Pons (tissue), 1 donor: ENCODE results near the gene PTGER3.

Experiments used
- DNase-seq: peaks from one replicate; pipeline ENCODE4 v3.0.0-alpha.2; 2016; ENCODE audit warnings: low spot score

The PTGER3 gene

DNA sequence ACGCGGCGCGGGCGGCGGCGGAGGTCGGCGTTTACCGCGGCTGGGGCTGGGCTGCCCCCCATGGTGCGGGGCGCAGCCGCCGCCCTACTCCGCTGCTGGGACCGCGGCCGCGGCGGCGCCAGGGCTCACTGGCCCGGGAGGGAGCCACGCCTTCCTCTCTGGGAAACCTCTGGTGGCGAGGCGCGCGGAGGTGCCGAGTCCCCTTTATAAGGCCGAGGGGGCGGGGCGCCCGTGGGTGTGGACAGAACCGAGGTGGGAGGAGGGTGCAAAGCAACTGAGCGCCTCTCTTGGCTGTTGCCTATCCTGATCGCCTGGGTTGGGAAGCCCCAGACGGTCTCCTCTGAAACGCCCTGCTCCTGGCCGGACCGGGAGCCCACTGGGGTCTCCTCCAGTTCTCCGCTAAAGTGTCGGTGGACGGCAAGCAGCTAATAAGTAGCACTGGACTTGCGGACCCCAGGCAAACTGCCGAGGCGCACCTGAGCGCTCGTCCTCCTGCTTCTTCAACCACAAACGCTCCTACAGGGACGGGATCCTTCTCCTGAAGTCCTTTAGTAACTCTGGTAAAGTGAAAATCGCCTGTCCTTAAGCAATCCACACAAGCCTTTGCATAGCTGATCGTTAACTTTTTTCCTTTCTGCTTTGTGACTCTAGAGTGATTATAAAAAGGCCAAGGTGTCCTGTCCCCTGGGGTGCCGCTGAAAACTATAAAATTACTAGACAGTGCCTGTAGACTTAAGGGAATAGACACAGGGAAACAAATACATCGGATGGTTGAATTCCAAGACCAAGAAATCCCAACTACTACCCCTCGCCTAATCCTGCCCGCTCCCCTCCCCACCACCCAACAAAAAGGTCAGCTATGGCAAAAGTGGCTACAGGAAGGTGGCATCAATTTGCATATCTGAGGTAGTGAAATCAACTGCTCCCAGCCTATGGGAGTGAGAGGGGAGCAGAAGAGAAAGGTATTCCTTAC, at the start of gene PTGER3:
Gene PTGER3 (minus strand): TSS at position 182 of the 973 bp plus-strand sequence. CDS start 239 bp downstream, outside the sequence.
- DNase-seq = no peak

DNA sequence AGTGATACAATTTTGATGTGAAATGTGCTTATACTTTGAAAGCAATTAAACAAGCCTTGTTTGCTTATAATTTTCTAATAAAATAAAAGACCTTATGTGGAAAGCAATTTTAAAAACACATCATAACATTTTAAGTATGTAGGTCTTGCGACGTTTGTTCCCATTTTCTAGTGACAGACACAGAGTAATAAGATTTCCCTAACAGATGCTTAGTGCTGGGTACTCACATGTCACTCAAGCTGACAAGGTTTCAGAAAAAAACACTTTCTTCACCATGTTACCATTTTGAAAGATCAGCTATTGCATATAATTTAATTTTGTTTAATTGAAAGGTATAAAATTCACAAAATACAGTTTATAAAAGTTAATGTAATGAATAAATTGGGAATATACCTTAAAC, 47.3 kb upstream of the PTGER3 start:
- DNase-seq = no peak

DNA sequence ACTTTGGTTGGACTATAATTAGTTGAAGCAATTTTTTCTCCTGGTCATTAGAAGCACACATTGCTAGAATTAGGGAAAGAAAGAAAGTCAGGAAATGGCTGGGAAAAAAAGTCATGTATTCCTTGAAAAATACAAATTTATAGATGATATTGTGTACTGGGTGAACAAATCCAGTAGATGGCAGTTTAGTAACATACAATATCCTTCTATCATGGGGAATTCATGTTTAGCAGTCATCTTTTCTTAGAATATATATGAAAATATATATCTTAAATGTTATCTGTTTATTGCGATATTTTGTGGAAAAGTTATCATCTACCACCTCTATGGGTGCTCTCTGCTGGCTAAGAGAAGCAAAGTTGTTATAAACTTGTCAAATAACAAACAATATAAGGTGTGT, 46.3 kb upstream of the PTGER3 start:
- DNase-seq = peak; percentile 27

DNA sequence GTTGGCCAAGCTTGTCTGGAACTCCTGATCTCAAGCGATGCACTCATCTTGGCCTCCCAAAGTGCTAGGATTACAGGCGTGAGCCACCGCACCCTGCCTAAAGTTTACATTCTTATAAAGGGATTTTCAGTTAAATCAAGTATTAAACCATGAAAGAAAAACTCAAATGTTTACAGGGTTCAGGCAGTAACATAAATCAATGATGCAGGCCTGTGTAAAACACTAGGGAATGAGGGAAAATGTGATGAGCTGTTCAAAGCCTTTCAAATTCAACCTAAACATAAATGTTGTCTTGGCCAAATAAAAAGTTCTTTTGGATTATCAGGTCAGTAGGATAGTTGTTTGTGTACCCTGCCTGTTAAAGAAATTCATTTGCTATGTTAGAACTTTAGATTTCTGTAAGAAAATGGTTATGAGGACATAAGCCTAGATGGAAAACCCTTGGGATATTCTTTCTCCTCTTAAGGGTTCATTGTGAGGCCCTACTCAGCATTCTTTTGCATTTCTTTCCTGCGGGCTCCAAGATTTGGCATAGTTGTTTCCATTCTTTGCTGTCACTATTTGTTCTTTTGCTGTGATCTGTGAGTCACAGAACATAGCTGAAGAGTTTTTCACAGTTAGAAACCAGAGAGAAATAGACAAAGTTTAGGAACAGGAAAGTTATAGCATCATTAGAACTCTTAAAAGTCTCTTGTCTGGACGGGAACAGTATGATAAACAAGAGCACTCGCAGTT, 42.1 kb upstream of the PTGER3 start:
- DNase-seq = no peak

DNA sequence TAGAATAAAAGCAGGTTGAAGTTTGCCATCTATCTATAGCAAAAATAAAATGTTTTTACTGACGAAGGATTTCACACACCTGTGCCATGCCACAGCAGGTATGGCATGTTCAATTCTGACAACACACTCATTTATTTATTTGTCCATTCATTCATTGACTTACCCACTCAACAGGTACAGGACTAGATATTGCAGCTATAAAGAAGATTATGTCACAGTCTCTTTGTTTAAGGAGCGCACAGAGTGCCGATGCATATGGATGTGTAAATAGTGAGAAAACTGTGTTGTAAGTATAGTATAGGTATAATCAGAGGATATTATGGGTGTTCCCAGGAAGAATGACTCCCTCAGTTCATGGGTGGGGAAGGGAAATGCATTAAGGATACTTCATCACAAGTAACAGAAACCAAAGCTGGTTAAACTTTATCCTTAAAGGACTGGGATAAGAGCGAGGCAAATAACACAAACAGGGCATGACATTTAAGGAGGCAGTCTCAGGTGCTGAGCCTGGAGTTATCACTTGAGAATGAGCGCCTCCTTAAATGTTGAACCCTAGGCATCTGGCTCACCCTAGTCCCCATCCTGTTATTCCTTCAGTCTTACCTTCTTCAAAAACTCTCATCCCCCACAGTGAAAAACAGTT, 41.1 kb upstream of the PTGER3 start:
- no peak for DNase-seq

DNA sequence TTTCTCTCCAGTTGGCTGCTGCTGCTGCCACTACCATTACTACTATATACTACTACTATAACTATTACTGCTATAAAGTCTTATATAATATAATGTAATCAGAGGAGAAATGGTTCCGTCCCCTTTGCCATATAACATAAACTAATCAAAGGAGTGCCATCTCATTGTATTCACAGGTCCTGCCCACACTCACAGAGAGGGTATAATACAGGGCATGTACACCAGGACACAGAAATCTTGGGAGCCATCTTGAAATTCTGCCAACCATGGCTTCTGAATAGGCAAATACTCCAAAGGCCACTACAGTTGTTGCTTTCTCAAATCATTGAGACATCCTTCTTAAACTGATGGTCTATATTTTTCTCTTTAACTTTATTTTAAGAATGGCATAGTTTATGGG, 40.1 kb upstream of the PTGER3 start:
- no peak for DNase-seq

DNA sequence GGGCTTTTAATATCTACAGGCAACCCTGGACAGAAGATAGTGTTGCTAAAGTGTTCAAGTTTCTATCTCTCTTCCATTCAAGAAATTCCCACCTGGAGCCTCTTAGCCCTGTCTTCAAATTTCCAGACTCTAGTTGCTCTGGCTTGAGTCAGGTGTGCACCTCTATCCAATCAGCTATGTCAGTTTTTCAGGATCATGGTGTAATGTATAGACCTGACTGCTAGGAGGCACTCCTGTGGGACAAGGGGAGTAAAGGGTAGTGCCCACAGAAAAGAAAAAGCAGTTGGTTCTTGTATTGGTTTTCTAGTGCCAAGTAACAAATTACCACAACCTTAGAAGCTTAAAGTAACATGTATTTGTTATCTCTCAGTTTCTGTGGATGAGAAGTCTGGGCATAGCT, 39.4 kb upstream of the PTGER3 start:
- no peak for DNase-seq

DNA sequence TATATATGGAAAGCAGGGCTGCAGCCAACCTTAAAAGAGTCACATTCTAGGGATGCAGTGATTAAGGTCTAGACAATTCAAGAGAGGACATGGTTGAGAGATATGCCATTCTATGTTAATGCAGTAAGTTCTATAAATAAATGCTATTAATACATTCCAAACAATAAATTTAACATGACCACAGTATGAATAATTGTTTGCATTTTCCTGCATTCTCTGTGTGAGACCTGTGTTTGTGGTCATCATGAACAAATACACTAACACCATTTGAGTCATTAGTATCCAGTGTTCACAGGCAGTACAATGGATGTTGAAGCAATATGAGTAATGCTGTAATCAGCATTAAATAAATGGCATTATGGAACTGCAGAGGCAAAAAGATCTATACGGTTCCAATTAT, 38.7 kb upstream of the PTGER3 start:
- no peak for DNase-seq

DNA sequence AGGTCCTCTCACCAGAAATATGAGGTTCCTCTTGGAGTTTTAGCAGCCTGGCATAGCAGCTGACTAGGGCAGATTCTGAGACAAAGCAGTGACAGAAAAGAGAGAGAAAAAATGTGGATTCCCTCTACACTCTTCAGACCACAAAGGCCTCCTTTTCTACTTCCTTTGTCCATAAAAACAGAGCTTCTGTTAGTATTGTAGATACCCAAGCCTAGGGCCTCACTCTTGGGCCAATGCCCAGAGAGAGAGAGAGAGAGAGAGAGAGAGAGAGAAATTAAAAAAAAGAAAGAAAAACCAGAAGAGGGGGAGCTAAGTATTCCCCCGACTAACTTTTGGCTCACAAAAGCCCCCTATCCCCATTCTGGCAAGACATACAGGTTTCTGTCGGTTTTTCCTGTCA, 35.7 kb upstream of the PTGER3 start:
- peak; percentile 96 for DNase-seq

DNA sequence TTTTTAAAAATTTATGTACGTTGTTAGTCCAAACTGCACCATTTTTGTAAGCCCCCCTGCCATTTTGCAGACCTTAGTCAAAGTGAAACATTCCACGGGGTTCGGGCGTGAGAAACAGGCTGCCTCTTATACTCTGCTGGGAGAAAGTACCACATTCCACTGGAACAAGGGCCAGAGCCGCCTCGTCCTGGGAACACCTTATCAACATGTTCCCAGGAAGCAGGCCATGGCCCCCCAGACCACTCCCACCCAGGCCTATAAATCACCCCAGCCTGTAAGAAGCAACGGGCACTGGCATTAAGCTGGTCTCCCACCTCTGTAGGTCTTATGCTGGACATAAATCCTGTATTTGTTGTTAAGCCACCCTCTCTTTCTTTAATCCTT, 34.1 kb upstream of the PTGER3 start:
- DNase-seq = peak; percentile 13

DNA sequence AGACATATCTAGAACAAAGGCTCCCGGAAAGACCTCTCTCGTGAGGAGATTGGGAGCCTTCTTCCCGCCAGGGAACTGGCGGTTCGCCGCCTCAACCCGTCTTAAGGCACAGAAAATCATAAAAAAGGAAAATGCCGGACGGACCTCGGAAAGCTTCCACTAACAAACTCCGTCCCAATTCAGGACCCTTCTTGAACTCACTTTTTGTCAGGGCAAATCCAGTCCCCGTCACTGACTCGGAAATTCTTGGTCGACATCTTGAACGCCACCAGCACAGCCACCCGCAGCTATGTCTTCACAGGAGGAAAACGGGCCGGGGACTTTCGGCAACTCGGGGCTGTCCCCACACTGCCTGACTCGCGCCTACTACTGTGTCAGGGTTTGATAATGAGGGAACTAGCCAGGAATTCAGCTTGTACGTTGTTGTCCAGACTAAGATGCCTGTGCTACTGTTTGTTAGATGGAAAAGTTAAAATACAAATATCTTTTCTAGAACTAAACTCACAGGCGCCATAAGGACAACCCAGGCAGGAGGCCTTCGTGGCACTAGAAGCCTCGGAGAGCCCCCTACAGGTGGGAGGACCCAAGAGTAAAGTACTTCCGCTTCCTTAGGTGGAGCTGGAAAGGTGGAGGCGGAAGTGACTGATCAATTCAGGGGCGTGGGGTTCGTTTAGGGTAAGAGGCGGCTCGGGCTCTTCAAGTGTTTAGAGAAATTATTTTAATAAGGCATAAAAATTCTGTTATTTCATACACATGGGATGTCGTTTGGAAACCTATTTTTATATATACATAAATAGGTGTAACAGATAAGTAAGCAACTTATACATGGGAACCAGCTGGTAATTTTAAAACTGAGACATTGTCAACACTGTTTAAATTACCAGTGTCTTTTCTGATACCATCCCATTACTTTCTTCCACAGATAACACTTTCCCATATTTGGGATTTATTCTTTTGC, 33.4 kb upstream of the PTGER3 start, which contains the start of gene ZRANB2:
Gene ZRANB2 (minus strand): TSS at position 297 of the 958 bp plus-strand sequence. CDS start 40 bp downstream, at position 257.
- peak; percentile 96 for DNase-seq

DNA sequence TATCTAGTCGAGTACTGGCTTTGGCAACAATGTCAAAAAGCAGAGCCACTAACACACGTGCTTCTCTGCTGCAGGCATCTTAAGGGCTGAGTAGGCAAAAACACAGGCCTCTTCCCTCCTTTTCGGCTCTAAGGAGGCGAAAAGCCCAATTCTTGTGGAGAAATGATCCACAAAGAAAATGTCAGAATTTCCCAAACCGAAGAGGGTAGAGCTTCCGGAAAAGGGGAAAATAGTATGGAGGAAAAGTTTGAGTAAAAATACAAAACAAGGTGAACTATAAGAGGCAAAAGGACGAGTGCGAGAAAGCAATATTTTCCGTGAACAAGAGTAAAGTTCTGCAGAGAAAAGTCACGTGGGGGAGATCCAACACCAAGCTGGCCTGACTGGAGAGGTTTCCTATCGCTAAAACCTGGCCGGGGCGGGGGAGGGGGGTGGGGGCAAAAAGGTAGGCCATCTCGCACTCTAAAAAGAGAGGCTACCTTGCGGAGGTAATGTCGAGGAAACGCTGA, 32.7 kb upstream of the PTGER3 start:
- peak; percentile 32 for DNase-seq

DNA sequence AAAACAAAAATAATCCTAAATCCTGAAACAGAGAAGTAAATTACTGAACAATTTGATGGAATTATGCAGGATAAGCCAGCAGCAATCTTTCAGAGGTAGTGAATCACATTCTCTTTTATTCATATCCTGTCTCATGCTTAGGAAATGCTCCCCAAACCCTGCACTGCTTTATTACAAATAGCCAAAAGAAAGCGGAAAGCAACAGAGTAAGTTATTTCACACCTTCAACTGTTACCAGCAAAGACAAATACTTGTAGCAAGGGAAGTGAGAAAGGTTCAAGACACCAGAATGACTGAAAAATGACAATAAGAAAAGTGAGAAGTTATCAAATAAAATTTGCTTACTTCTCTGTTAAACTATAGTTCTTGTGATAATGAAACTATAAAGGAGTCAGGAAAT, 27.1 kb upstream of the PTGER3 start:
- no peak for DNase-seq

DNA sequence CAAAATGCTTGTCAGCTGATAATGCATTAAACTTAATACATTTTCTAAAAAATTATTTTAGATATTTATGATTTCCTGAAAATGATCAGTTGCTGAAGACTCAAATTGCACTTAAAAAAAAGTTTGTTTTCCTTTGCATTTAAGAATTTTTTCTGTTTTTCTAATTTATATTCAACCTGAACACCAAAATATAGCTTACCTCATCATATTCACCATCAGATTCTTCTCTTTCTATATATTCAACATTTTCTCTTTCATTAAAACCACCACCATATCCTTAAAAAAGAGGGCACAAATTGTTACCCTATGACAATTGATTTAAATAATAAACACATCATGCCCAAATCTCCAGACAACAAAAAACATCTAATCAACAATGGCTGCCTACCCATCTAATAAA, 24.7 kb upstream of the PTGER3 start:
- DNase-seq = no peak

DNA sequence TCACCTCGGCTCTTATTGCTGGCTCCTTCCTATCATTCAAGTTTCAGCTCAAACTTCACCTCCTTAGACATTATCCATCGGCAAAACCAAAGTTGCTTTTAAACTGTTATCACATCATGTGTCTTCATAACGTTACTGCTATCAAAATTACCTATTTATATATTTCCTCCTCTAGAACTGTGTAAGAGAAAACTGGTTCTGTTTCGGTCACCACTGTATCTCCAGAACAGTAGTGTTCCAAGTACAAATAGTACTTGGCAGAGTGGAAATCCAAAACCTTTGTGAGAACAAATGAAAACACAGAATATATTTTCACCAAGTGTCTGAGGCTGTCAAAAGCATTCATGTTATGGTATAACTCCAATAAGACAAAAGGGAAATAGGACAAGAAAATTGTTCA, 24.1 kb upstream of the PTGER3 start:
- no peak for DNase-seq

DNA sequence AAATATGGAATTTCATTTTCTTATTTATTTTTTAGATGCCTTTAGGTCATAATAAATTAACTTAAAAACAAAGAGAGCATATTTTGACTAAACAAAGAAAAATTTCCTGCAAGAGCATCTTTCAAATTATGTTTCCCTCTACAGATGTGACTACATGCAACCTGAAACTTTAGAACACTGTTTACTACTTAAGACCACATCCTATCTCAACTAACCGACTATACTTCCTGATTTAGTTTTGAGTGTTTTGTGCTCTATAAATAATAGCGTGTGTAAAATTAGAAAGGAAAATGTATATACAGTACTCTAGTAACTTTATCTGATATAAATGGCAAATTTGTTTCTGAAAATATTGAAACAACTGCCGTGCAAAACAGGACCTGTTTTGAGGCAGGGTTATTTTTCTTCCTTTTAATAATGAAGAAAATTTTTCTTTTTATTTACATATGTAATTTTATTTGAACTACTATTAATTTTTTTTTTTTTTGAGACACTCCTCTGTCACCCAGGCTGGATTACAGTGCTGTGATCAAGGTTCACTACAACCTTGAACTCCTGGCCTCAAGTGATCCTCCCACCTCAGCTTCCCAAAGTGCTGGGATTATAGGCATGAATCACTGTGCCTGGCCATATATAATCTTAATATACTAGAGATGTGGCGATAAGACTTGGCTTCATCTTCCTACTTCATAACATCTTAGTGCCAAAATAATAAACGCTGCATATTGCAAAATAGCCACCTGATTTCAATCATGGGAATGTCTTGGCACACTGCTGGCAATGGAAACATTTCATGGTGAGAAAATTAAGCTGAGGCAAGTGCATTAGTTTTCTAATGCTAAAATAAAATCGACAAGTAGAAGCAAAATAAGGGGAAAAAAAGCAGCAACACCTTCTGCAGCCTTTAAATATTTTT, 21.0 kb upstream of the PTGER3 start:
- DNase-seq = no peak

DNA sequence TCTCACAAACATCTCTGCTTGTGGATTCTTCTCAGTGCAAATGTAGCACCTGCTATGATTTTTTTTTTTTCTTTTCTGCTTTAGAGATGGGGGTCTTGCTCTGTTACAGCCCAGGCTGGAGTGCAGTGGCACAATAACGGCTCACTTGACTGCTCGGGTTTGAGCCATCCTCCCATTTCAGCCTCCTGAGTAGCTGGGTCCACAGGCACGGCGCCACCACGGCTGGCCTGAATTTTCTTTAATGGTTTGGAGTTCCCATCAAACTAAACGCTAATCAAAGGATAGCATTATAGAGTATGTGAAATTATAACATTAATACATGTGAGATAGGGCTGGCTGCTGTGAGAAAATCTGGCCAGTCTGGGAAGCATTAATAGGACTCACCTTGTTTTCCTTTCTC, 7.2 kb upstream of the PTGER3 start:
- DNase-seq = no peak

DNA sequence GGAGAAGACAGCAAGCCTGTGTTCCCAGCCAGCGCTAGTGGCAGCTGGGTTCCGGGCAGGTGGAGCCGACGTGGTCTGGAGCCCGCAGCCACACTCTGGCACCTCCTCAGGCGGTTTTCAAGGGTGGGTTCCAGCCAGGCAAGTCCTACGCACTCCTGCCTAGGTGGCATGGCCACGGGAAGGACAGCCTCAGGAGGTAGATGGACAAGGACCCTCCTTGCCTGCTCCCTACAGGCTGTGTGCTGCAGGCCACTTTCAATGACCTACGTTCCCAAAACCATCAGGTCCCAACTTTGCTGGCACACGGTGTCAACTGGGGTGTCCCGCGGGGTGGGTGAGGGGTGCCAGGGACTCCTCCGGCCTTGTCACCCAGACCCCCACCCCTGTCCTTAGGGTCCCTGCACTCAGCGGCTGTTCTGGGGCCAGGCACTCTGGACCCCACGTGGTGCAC, 6.7 kb upstream of the PTGER3 start:
- no peak for DNase-seq

DNA sequence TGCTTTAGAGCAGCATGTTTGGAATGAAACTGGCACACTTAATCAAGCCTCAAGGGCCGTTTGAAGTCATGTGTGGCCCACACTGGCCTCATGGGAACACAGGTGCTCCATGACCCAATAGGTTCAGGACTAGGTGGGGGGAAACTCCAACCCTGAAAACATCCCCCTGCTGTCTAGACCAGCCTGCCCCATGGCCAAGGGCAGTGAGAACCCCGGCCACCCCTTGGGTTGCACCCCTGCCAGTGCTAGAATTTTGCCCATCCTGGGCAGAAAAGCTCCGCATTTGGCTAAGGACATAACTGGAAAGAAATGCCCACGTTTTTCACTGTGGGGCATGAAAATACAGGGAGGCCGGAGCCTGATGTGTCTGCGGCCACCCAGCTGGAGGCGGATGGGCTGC, 6.1 kb upstream of the PTGER3 start:
- no peak for DNase-seq

DNA sequence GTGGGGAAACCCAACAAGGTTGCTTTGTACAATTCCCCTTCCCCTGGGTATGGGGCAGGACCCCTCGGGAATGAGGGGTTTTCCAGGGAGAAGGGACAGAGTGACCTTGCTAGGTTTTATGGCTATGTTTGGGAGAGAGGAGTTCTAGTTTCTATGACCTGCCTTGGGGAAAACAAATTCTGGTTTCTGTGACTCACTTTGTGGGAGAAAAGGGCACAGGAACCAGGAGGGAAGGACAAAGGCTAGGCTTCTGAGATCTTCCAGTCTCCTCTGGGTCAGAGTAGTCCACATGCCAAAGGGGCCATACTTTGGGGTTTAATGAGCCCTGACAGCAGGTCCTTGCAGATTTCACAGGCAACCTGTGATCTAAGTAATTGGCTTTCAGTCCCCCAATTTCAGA, 5.5 kb upstream of the PTGER3 start:
- no peak for DNase-seq
